SU-DHL-6 (cell line): ENCODE results near the gene STRA8.

ENCODE experiments used
- CTCF ChIP-seq: fragments of 200-600 bp; sonication (generic); IDR thresholded peaks from one replicate; pipeline ENCODE4 v1.5.1; 2017; ENCODE audit warnings: antibody characterized with exemption, mild to moderate bottlenecking, low read length, moderate library complexity; ENCODE audit not compliant: insufficient read depth, poor library complexity, severe bottlenecking
- EZH2phosphoT487 ChIP-seq: fragments of 200-600 bp; sonication (generic), shearing (Covaris generic); conservative IDR thresholded peaks from 2 replicates; pipeline ENCODE4 v1.6.1; 2018; ENCODE audit warnings: mild to moderate bottlenecking, antibody characterized with exemption, low read length, moderate library complexity, mixed read lengths

GRCh38 chr7:135270577-135271254, 37.1 kb downstream of the STRA8 start:
- TF ChIP-seq CTCF (no peak), EZH2phosphoT487 (no peak)
